ENCODE results near the gene ASIC2. TPM values are rescaled to one million over a fixed set of nuclear protein-coding genes. Genes with fewer than 3 reads are reported as not detected.

The ASIC2 gene
- total and polyA plus RNA-seq, 2 experiments from 2014 or later, result 0.52 to 2.8 TPM

GRCh38 chr17:33324736-33325135, 31.6 kb upstream of the ASIC2 start:
- Histone ChIP-seq H3K27ac (ENCODE audit: low read depth) (no peak overlapping the region), H3K36me3 (ENCODE audit: insufficient read depth) (no peaks in the 10 kb centered on the region), H3K4me1 (ENCODE audit: insufficient read depth) (no peaks in the 10 kb centered on the region), H4K20me1 (replicated peaks; ENCODE audit: insufficient read depth) (no peaks in the 10 kb centered on the region), H3K4me3 (no peak overlapping the region), H3K4me2 (no peak overlapping the region), H3K79me2 (replicated peaks; ENCODE audit: insufficient read depth) (no peaks in the 10 kb centered on the region), H3F3A (replicated peaks; ENCODE audit: low read depth) (no peaks in the 10 kb centered on the region), H2AFZ (no peak overlapping the region), H3K9me2 (ENCODE audit: insufficient read depth) (no peaks in the 10 kb centered on the region), H3K27me3 (ENCODE audit: insufficient read depth) (no peaks in the 10 kb centered on the region)
- ATAC-seq, result no peak
- Mint-ChIP-seq H3K4me1 (no peaks in the 10 kb centered on the region), H3K27ac (no peak overlapping the region), H3K4me3 (no peak overlapping the region), H3K36me3 (ENCODE audit: low read depth) (no peaks in the 10 kb centered on the region), H3K27me3 (ENCODE audit: insufficient read depth, low read depth, poor library complexity) (peaks cover 5% of the 10 kb centered on the region), H3K9me3 (no peaks in the 10 kb centered on the region)
- no peak for TF ChIP-seq NANOG (IDR thresholded peaks at IDR 0.05; ENCODE audit: borderline replicate concordance)
- TF ChIP-seq POLR2AphosphoS5 (IDR thresholded peaks at IDR 0.05; ENCODE audit: low read depth), result no peak
- TF ChIP-seq JUNB (IDR thresholded peaks at IDR 0.05; ENCODE audit: unreplicated experiment), result no peak
- TF ChIP-seq EZH2phosphoT487 (IDR thresholded peaks at IDR 0.05; ENCODE audit: unreplicated experiment), result no peak
- TF ChIP-seq ZNF331 (CRISPR knock-in tag; IDR thresholded peaks at IDR 0.05; ENCODE audit: low read depth), result no peak
- TF ChIP-seq ZNF462 (CRISPR knock-in tag; IDR thresholded peaks at IDR 0.05), result no peak
- TF ChIP-seq CREB1 (CRISPR knock-in tag; IDR thresholded peaks at IDR 0.05; ENCODE audit: low read depth), result no peak
- DNase-seq (ENCODE audit: low spot score), result no peak

- Histone ChIP-seq H4K20me1 (replicated peaks; ENCODE audit: insufficient read depth) (no peaks in the 10 kb centered on the region; the same call in 1 of the 2 replicates), H3K36me3 (ENCODE audit: insufficient read depth) (no peaks in the 10 kb centered on the region), H3K4me3 (no peak overlapping the region), H3F3A (replicated peaks; ENCODE audit: low read depth) (no peaks in the 10 kb centered on the region), H3K27ac (ENCODE audit: low read depth) (no peak overlapping the region), H3K27me3 (ENCODE audit: insufficient read depth) (no peaks in the 10 kb centered on the region), H3K9me2 (ENCODE audit: insufficient read depth) (no peaks in the 10 kb centered on the region), H3K4me1 (ENCODE audit: insufficient read depth) (no peaks in the 10 kb centered on the region), H3K4me2 (no peak overlapping the region), H2AFZ (no peak overlapping the region), H3K79me2 (replicated peaks; ENCODE audit: insufficient read depth) (no peaks in the 10 kb centered on the region)
- no peak for ATAC-seq
- H3K36me3 Mint-ChIP-seq (ENCODE audit: low read depth), result no peaks in the 10 kb centered on the region
- H3K27ac Mint-ChIP-seq, result no peak overlapping the region
- H3K4me3 Mint-ChIP-seq, result no peak overlapping the region
- H3K27me3 Mint-ChIP-seq (ENCODE audit: insufficient read depth, low read depth, poor library complexity), result peaks cover 5% of the 10 kb centered on the region
- no peak for DNase-seq (ENCODE audit: low spot score)
- TF ChIP-seq POLR2AphosphoS5 (IDR thresholded peaks at IDR 0.05; ENCODE audit: low read depth), result no peak
- no peak for TF ChIP-seq CREB1 (CRISPR knock-in tag; IDR thresholded peaks at IDR 0.05; ENCODE audit: low read depth)
- no peak for TF ChIP-seq EZH2phosphoT487 (IDR thresholded peaks at IDR 0.05; ENCODE audit: unreplicated experiment)
- no peak for TF ChIP-seq EZH2 (IDR thresholded peaks at IDR 0.05; ENCODE audit: low read depth, unreplicated experiment)
- peaks cover 7% of the 10 kb centered on the region for H3K4me1 Mint-ChIP-seq
- no peaks in the 10 kb centered on the region; the same call in 2 of the 3 replicates for H3K9me3 Mint-ChIP-seq
Observed at GRCh38 chr17:33322063-33322462, 29.0 kb upstream of the ASIC2 start.
